Fibroblast of pulmonary artery (primary cell): Measurements from ENCODE around the gene PACS1.

Source experiments
- DNase-seq: peaks from one replicate; pipeline ENCODE4 v3.0.0-alpha.2; 2010; ENCODE audit warnings: low read depth
- H3K4me3 ChIP-seq: replicated peaks from 2 replicates; pipeline ENCODE4 v1.5.1; 2011; ENCODE audit warnings: low read depth, mild to moderate bottlenecking, control low read depth, low read length, moderate library complexity
- TF ChIP-seq, protein P1 (sequence below): IDR thresholded peaks from 2 replicates; pipeline ENCODE4 v1.5.1; 2011; ENCODE audit warnings: mild to moderate bottlenecking, control low read depth, low read length, inconsistent platforms; ENCODE audit errors: missing control alignments

PACS1 gene

DNA sequence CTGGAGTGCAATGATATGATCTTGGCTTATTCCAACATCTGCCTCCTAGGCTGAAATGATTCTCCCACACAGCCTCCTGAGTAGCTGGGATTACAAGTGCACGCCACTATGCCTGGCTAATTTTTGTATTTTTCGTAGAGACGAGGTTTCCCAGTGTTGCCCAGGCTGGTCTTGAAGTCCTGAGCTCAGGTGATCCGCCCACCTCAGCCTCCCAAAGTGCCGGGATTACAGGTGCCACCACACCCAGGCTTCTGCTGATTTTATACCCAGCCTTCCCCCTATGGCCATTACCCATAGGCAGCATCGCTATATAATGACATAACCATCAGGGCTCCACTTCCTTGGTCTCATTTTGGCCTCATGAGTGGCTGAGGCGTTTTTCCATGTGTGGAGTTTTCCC is 137.7 kb downstream of the PACS1 start:
- TF ChIP-seq, protein P1, sequence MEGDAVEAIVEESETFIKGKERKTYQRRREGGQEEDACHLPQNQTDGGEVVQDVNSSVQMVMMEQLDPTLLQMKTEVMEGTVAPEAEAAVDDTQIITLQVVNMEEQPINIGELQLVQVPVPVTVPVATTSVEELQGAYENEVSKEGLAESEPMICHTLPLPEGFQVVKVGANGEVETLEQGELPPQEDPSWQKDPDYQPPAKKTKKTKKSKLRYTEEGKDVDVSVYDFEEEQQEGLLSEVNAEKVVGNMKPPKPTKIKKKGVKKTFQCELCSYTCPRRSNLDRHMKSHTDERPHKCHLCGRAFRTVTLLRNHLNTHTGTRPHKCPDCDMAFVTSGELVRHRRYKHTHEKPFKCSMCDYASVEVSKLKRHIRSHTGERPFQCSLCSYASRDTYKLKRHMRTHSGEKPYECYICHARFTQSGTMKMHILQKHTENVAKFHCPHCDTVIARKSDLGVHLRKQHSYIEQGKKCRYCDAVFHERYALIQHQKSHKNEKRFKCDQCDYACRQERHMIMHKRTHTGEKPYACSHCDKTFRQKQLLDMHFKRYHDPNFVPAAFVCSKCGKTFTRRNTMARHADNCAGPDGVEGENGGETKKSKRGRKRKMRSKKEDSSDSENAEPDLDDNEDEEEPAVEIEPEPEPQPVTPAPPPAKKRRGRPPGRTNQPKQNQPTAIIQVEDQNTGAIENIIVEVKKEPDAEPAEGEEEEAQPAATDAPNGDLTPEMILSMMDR: no peak
- no peak overlapping the region for H3K4me3 ChIP-seq
- DNase-seq: no peak

DNA sequence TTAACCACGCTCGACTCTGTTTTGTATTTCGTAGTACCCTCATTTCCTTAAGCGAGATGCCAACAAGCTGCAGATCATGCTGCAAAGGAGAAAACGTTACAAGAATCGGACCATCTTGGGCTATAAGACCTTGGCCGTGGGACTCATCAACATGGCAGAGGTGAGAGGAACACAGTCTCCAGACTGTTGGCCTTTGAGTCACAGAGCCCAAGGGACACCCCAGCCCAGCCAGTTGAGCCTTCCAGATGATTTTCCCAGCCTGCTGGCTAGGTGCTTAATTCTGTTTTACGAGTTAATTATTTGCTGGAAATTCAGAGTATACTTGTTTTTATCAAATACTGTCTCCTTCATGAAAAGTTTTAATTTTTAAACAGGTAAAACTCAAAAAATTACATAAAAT is 141.0 kb downstream of the PACS1 start:
- TF ChIP-seq, protein P1: no peak

DNA sequence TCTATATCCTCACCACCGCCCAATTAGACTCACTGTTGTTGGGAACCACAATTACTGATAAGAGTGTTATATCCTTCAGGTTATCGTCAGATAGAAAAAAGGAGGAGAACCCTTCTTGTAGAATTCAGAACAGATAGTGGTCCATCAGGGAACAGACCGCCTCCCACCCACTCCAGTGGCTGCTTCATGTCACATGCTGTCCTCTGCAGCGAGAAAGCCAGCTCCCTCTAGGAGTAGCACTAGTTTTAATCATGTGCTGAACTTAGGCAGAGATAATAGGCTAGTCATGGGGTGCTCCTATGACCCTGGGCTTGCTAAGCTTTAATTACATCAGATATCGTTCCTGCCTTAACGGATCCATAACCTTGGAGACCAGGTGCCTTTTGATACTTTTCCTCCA is 146.8 kb downstream of the PACS1 start:
- no peak overlapping the region for H3K4me3 ChIP-seq
- DNase-seq: no peak
- TF ChIP-seq, protein P1: no peak

More for the DNA sequence above, 141.0 kb downstream of the PACS1 start:
- H3K4me3 ChIP-seq: no peak overlapping the region
- no peak for DNase-seq

DNA sequence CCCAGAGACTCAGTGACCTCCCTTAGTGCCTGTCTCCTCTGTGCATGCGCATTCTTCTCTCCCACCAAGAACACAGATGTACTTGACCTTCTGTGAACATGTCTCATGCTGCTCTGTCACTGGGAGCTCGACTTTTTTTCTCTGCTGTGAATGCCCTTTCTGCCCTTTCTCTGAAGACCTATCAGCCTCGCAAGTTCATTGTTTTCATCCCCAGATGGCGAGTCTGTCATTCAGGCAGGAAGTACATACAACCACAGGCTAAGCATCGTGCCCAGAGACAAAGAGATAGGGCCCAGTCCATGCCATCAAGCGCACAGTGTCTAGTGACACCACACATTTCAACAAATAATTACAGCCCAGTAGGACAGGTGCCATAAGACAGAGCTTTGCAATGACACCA is 148.0 kb downstream of the PACS1 start:
- DNase-seq: no peak
- no peak overlapping the region for H3K4me3 ChIP-seq
- TF ChIP-seq, protein P1: no peak

DNA sequence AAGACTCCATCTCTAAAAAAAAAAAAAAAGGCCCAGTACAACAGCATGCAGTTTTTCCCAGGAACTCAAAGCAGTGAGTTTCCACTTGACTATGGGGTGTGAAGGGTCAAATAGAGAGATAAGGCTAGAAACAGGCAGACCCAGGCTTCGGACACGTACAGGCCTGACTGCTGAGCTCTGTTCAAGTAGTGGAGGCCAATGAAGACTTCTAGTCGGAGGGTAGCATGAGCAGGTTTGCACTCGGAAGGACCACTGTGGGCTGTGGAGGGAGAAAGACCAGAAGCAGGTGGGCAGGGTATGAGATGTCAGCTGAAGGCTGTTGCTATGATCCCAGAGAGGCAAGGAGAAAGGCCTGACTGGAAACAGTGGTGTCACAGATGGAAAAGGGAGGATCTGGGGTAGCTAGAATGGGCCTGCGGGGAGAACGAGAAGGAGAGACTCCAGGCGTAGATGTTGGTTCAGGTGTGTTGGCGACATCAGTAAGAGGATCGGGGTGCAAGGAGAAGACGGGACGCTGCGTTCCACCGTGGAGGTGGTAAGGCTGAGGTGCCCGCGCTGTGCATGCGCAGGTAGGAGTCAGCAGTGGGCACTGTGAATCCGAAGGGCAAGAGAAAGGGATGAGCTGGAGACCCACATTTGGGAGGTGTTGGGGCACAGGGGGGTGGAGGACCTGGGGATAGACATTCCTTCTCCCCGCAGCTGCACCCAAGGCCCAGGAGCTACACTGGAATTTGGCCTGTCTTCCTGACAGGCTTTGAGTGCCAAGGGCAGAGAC is 149.0 kb downstream of the PACS1 start:
- no peak overlapping the region for H3K4me3 ChIP-seq
- TF ChIP-seq, protein P1: no peak

DNA sequence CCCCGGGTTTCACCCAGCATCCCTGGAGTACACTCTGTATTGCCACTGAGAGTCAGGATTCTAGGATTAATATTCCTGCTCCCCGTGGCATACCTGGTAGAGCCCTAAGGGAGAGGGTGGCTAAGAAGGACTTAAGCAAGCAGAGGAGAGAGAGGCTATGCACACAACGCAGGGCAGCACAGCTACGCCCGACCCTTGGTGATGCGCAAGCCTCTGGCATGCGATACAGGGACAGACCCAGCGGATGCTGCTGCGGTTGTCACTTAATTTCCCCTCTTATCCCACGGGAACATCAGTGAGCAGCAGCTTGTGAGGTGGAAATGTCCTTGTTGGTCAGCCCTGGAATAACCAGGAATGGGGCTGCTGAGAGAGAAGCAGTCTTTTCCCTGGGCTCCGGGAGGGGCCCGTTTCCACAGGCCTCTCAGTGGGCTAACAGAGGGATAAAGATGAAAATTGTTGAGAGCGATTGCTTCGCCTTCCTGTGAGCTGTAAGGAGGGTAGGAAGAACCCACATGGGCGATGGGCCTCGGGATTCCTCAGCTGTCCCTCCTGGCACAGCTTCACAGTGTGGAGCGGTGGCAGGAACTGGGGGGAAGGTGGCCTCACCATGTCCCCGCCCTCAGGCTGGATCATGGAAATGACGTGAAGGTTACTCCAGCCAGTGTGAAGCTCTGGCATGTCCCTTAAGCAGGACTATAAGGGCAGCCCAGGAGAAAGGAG is 149.9 kb downstream of the PACS1 start:
- H3K4me3 ChIP-seq: no peak overlapping the region
- TF ChIP-seq, protein P1: no peak
- no peak for DNase-seq

More for the DNA sequence above, 149.0 kb downstream of the PACS1 start:
- DNase-seq: no peak
